SU-DHL-6 (cell line): ENCODE data around the gene C19orf25.

ENCODE experiments used
- H2AFZ ChIP-seq: fragments of 200-600 bp; sonication (generic); 2 replicates; pipeline ENCODE4 v1.6.1; 2014; ENCODE audit warnings: low read depth, mild to moderate bottlenecking, moderate library complexity, mixed read lengths, antibody characterized with exemption, low read length; ENCODE audit not compliant: severe bottlenecking
- H3F3A ChIP-seq: fragments of 200-600 bp; shearing (Covaris generic); 2 replicates; pipeline ENCODE4 v1.6.0; 2016; ENCODE audit warnings: antibody characterized with exemption, mild to moderate bottlenecking; ENCODE audit not compliant: insufficient read depth
- H3K27ac ChIP-seq: fragments of 200-600 bp; sonication (generic); 2 replicates; pipeline ENCODE4 v1.5.1; 2016; ENCODE audit warnings: low read depth, mild to moderate bottlenecking, low read length, moderate library complexity, mixed read lengths
- H3K27me3 ChIP-seq: fragments of 200-600 bp; sonication (generic), shearing (Covaris generic); 2 replicates; pipeline ENCODE4 v1.6.0; 2014; ENCODE audit warnings: mild to moderate bottlenecking, low read length
- H3K36me3 ChIP-seq: fragments of 200-600 bp; sonication (generic); 2 replicates; pipeline ENCODE4 v1.6.1; 2014; ENCODE audit warnings: mild to moderate bottlenecking, low read length, mixed read lengths
- H3K4me2 ChIP-seq: fragments of 300-600, 200-600 bp; shearing (Covaris generic), sonication (generic); 2 replicates; pipeline ENCODE4 v1.6.0; 2014; ENCODE audit warnings: low read length, low read depth, mild to moderate bottlenecking; ENCODE audit not compliant: poor library complexity, severe bottlenecking
- H3K4me3 ChIP-seq: fragments of 200-600 bp; sonication (generic); 2 replicates; pipeline ENCODE4 v1.5.1; 2014; ENCODE audit warnings: antibody characterized with exemption, low read length, mild to moderate bottlenecking, mixed read lengths; ENCODE audit not compliant: insufficient read depth, poor library complexity, severe bottlenecking
- H3K79me2 ChIP-seq: fragments of 200-600 bp; sonication (generic); 2 replicates; pipeline ENCODE4 v1.6.1; 2014; ENCODE audit warnings: mild to moderate bottlenecking, low read length, moderate library complexity; ENCODE audit not compliant: insufficient read depth
- H3K9ac ChIP-seq: fragments of 200-600 bp; sonication (generic); 2 replicates; pipeline ENCODE4 v1.7.0; 2014; ENCODE audit warnings: mild to moderate bottlenecking, low read length
- H3K9me2 ChIP-seq: fragments of 200-600 bp; sonication (generic); replicated peaks from 2 replicates; pipeline ENCODE4 v1.6.1; 2014; ENCODE audit warnings: low read length; ENCODE audit not compliant: insufficient read depth
- H3K9me3 ChIP-seq: fragments of 200-600 bp; sonication (generic); 2 replicates; pipeline ENCODE4 v1.6.1; 2014; ENCODE audit warnings: low read length, mixed read lengths; ENCODE audit not compliant: insufficient read depth
- H4K20me1 ChIP-seq: fragments of 200-600 bp; sonication (generic); 2 replicates; pipeline ENCODE4 v1.6.1; 2014; ENCODE audit warnings: low read depth, mild to moderate bottlenecking, antibody characterized with exemption, low read length, moderate library complexity, mixed read lengths
- EZH2phosphoT487 ChIP-seq: fragments of 200-600 bp; sonication (generic), shearing (Covaris generic); conservative IDR thresholded peaks from 2 replicates; pipeline ENCODE4 v1.6.1; 2018; ENCODE audit warnings: mild to moderate bottlenecking, antibody characterized with exemption, low read length, moderate library complexity, mixed read lengths
- TF ChIP-seq, protein P1 (sequence below): fragments of 200-600 bp; sonication (generic); IDR thresholded peaks from one replicate; pipeline ENCODE4 v1.5.1; 2017; ENCODE audit warnings: antibody characterized with exemption, mild to moderate bottlenecking, low read length, moderate library complexity; ENCODE audit not compliant: insufficient read depth, poor library complexity, severe bottlenecking

Gene C19orf25

DNA sequence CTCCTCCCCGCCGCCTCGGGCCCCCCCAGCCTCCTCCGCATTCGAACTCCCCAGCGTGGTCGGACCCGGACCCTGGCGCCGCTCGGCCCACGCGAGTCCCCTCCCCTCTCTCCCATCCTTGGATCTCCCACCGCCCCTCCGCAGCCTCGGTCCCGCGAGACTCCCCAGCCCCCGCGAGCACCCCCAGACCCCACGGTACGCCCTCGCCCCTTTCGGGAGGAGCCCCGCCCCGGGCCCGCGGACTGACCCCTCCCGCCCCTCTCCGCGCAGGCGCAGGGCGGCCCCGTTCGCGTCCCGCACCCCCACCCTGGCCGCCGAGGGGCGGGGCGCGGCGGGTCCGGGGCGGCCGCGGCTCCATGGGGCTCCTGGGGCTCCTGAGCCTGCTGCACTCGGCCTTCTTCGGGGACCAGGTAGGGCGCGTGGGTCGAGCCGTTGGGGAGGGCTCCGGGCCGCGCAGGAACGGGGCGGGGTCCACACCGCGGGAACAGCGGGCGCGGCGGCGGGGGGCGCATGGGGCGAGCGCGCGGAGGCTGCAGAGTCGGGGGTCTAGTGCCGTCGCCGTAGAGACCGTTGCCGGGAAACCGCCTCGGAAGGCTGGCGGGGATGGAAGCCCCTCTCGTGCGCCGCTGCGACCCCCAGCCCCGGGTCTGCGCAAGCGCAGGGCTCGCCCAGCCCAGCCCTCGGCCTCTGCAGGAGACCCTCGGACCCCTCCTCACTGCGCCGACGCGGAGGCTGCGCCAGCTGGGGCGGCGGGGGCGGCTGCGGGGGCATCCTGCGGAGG lies 32.9 kb downstream of the C19orf25 start:
- Histone ChIP-seq H2AFZ (no peak overlapping the region), H3K9me2 (no peaks in the 10 kb centered on the region), H4K20me1 (peaks cover 1% of the 10 kb centered on the region; the same call in 1 of the 2 replicates), H3K79me2 (peaks cover 2% of the 10 kb centered on the region; the same call in 1 of the 2 replicates), H3K27ac (no peak overlapping the region), H3K27me3 (no peaks in the 10 kb centered on the region), H3K4me3 (no peak overlapping the region), H3K4me2 (no peak overlapping the region), H3F3A (peaks cover 32% of the 10 kb centered on the region), H3K9me3 (no peaks in the 10 kb centered on the region), H3K9ac (no peak overlapping the region), H3K36me3 (peaks cover 3% of the 10 kb centered on the region; the same call in 1 of the 2 replicates)
- TF ChIP-seq, protein P1, sequence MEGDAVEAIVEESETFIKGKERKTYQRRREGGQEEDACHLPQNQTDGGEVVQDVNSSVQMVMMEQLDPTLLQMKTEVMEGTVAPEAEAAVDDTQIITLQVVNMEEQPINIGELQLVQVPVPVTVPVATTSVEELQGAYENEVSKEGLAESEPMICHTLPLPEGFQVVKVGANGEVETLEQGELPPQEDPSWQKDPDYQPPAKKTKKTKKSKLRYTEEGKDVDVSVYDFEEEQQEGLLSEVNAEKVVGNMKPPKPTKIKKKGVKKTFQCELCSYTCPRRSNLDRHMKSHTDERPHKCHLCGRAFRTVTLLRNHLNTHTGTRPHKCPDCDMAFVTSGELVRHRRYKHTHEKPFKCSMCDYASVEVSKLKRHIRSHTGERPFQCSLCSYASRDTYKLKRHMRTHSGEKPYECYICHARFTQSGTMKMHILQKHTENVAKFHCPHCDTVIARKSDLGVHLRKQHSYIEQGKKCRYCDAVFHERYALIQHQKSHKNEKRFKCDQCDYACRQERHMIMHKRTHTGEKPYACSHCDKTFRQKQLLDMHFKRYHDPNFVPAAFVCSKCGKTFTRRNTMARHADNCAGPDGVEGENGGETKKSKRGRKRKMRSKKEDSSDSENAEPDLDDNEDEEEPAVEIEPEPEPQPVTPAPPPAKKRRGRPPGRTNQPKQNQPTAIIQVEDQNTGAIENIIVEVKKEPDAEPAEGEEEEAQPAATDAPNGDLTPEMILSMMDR, result no peak
- TF ChIP-seq EZH2phosphoT487, result no peak

DNA sequence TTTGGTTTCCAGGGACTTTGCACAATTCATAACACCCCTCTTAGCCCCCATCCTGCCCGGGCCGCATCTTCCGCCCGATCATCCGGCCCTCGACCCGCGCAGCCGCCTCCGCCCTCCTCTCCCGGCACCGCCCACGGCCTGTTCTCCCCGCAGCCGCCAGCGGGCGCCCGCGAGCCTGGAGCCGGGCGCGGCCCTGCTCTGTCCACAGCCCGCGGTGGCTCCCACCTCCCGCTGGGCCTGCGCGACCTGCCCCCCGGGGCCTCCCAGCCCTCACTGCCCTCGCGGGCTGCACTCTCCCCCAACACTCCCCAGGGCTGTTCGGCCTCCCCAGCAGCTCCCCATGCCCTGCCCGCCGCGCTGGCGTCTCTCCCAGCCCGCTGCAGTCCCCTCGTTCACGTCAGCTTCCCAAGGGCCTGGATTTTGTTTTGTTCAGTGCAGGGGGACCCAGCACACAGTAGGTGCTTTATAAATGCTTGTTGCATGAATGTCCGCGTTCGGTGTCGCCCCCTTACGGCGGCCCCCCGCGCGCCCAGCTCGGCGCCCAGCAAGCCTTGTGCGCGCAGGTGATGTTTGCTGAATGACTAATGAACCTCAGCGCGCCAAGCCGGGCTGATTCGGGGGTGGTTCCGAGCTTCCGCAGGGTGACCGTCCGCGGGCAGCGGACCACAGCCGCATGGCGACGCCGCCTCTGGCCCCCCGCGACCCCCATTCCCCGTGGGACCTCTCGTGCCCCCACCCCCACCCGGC lies 33.7 kb downstream of the C19orf25 start:
- Histone ChIP-seq H4K20me1 (peaks cover 8% of the 10 kb centered on the region; the same call in 1 of the 2 replicates), H3K4me2 (peak overlapping the region; percentile 68), H3K79me2 (peaks cover 9% of the 10 kb centered on the region; the same call in 1 of the 2 replicates), H3K4me3 (peak overlapping the region; percentile 50), H2AFZ (peak overlapping the region; percentile 80), H3K27me3 (no peaks in the 10 kb centered on the region), H3K36me3 (peaks cover 11% of the 10 kb centered on the region), H3K9me3 (no peaks in the 10 kb centered on the region), H3F3A (peaks cover 39% of the 10 kb centered on the region), H3K27ac (peak overlapping the region; percentile 55), H3K9ac (peak overlapping the region; percentile 58), H3K9me2 (no peaks in the 10 kb centered on the region)
- TF ChIP-seq EZH2phosphoT487, result no peak
- TF ChIP-seq, protein P1, result peak; percentile 75

DNA sequence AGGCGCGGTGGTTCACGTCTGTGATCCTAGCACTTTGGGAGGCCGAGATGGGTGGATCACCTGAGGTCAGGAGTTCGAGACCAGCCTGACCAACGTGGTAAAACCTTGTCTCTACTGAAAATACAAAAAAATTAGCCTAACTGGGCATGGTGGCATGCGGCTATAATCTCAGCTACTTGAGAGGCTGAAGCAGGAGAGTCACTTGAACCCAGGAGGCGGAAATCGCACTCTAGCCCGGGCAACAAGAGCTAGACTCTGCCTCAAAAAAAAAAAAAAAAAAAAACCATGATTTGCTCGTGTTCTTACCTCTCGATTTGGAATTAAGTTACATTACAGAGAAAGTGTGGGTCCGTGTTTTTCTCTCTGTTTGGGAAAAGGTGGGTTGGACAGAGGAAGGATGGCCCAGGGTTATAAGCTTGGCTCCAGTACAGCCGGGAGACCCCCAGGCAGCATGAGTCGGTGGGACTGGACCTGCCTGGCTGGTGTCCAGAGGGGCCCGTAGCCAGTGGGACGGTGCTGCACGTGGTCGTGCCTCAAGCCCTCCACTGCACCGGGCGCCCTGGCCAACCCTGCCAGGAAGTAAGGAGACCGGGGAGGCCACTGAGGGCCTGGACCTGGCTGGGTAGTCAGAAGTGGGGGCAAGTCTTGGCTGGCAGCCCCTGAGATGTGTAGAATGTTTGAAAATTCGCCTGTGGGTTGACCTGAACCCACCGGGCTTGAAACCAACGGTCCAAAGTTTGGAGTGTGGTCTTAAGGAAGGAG lies 37.2 kb downstream of the C19orf25 start:
- no peak overlapping the region for H3K4me2 ChIP-seq
- no peak overlapping the region; the same call in 1 of the 2 replicates for H3K27ac ChIP-seq

More for the DNA sequence above, 37.2 kb downstream of the C19orf25 start:
- H3K9me3 ChIP-seq, result no peaks in the 10 kb centered on the region
- no peak overlapping the region for H3K9ac ChIP-seq
- no peak overlapping the region for H2AFZ ChIP-seq
- H4K20me1 ChIP-seq, result peaks cover 18% of the 10 kb centered on the region; the same call in 1 of the 2 replicates
- H3K79me2 ChIP-seq, result peaks cover 31% of the 10 kb centered on the region
- TF ChIP-seq EZH2phosphoT487, result no peak
- TF ChIP-seq, protein P1, result no peak
- H3K27me3 ChIP-seq, result no peaks in the 10 kb centered on the region
- H3K9me2 ChIP-seq, result no peaks in the 10 kb centered on the region
- no peak overlapping the region for H3K4me3 ChIP-seq
- peaks cover 52% of the 10 kb centered on the region for H3F3A ChIP-seq
- H3K36me3 ChIP-seq, result peaks cover 16% of the 10 kb centered on the region
